Measurements from ENCODE around the gene RBKS. TPM values are rescaled to one million over a fixed set of nuclear protein-coding genes. Genes with fewer than 3 reads are reported as not detected.
A peak's percentile ranks its signal among the peaks of the same experiment; 100 is the strongest.

Gene RBKS
- polyA plus RNA-seq, 1 donor (not counting 4 experiments of a cell fraction or from before 2014, with no cell fraction given), result 1.9 TPM

DNA sequence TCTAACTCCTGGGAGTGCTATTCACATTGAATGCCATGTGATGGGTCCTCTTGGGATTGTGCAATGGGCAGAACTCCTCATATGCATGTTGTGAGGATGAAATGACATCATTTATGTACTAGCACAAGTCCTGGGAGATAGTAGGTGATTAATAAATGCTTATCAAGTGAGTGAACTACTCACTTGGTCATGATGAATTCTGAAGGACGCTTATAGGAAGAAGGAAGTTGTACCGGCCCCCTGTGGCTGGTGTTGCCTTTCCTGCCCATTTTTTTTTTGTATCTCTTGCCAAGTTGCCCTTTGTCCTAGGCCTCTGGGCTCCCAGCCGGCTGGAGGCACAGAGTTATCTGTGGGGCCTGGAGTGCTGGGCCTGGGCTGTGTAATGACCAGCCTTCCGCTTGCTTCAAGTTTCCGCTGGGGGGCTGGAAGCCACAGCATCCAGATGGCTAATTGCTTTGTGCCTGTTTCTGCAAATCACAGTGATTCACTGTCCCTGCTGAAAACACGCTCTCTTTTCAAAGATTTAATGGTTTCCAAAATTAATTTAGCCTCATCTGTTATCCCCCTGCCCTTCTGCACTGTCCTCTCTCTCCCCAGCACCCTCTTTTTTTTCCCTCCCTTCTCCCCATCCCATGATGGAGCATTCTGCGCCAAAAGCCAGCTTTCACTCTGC lies 152.4 kb downstream of the RBKS start:
- Histone ChIP-seq H3K36me3 (ENCODE audit: control insufficient read depth in 2 of 2, extremely low read depth in 1 of 2, insufficient read depth in 2 of 2, low read length in 2 of 2) (no peaks in the 10 kb centered on the region), H3K4me1 (ENCODE audit: control insufficient read depth, extremely low read depth, insufficient read depth, low read length) (peaks cover 28% of the 10 kb centered on the region), H4K20me1 (ENCODE audit: control insufficient read depth, extremely low read depth, insufficient read depth, low read length) (no peaks in the 10 kb centered on the region), H2AFZ (ENCODE audit: control insufficient read depth, low read length) (no peak overlapping the region), H3K27me3 (ENCODE audit: control insufficient read depth, extremely low read depth, insufficient read depth, low read length) (no peaks in the 10 kb centered on the region), H3K9me1 (ENCODE audit: control insufficient read depth, extremely low read depth, insufficient read depth, low read length) (no peaks in the 10 kb centered on the region), H3K4me3 (ENCODE audit: control insufficient read depth in 2 of 3, extremely low read depth in 1 of 3, insufficient read depth in 2 of 3, low read depth in 1 of 3, low read length in 3 of 3) (no peak overlapping the region), H3K79me2 (ENCODE audit: control insufficient read depth, insufficient read depth, low read length) (no peaks in the 10 kb centered on the region), H3K9me3 (ENCODE audit: control insufficient read depth, low read depth, low read length) (no peaks in the 10 kb centered on the region), H3K9ac (ENCODE audit: control insufficient read depth, extremely low read depth, insufficient read depth, low read length) (no peak overlapping the region), H3K4me2 (ENCODE audit: control insufficient read depth, extremely low read depth, insufficient read depth, low read depth, low read length) (no peak overlapping the region), H3K27ac (ENCODE audit: control insufficient read depth, insufficient read depth, low read length) (peak overlapping the region; percentile 56)
- DNase-seq (ENCODE audit: low read depth, low spot score) (peak; percentile 81), FAIRE-seq (no peak)
- no peak for TF ChIP-seq EZH2 (IDR thresholded peaks at IDR 0.05; ENCODE audit: low read length)
- TF ChIP-seq, protein P1, sequence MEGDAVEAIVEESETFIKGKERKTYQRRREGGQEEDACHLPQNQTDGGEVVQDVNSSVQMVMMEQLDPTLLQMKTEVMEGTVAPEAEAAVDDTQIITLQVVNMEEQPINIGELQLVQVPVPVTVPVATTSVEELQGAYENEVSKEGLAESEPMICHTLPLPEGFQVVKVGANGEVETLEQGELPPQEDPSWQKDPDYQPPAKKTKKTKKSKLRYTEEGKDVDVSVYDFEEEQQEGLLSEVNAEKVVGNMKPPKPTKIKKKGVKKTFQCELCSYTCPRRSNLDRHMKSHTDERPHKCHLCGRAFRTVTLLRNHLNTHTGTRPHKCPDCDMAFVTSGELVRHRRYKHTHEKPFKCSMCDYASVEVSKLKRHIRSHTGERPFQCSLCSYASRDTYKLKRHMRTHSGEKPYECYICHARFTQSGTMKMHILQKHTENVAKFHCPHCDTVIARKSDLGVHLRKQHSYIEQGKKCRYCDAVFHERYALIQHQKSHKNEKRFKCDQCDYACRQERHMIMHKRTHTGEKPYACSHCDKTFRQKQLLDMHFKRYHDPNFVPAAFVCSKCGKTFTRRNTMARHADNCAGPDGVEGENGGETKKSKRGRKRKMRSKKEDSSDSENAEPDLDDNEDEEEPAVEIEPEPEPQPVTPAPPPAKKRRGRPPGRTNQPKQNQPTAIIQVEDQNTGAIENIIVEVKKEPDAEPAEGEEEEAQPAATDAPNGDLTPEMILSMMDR (optimal IDR thresholded peaks at IDR 0.05 in 1 of 3, IDR thresholded peaks at IDR 0.05 in 1 of 3, conservative IDR thresholded peaks at IDR 0.05 in 1 of 3; ENCODE audit: extremely low read depth in 1 of 3, insufficient read depth in 2 of 3, low read length in 3 of 3), result peak in 1 of 3 experiments; percentile 22
- dilution Hi-C loops (cut with MboI; ENCODE audit: extremely low pct_ligation_motif_present, low sequenced_read_pairs), result no loop called here

DNA sequence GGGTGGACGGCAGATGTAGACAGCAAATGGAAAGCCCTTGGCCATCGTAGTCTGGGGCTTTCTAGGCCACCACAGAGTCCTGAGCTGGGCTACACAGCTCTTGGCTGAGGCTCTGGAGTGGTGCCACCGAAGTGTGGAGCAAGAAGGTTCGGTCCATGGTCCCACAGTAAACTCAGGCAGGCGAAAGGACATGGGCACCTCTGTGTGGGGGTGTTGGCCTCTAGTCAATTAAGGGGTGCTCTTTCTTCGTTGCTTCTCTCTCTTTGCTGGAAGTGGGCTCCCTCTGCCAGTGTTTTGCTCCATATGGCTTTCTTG lies 153.3 kb downstream of the RBKS start:
- H3K4me3 ChIP-seq (ENCODE audit: control insufficient read depth in 2 of 3, extremely low read depth in 1 of 3, insufficient read depth in 2 of 3, low read depth in 1 of 3, low read length in 3 of 3), result no peak overlapping the region
- peak overlapping the region; percentile 56 for H3K27ac ChIP-seq (ENCODE audit: control insufficient read depth, insufficient read depth, low read length)
- H3K4me1 ChIP-seq (ENCODE audit: control insufficient read depth, extremely low read depth, insufficient read depth, low read length), result peaks cover 28% of the 10 kb centered on the region
- H3K79me2 ChIP-seq (ENCODE audit: control insufficient read depth, insufficient read depth, low read length), result no peaks in the 10 kb centered on the region
- DNase-seq (ENCODE audit: low read depth, low spot score) (no peak), FAIRE-seq (no peak)
- H4K20me1 ChIP-seq (ENCODE audit: control insufficient read depth, extremely low read depth, insufficient read depth, low read length), result no peaks in the 10 kb centered on the region
- H3K9me3 ChIP-seq (ENCODE audit: control insufficient read depth, low read depth, low read length), result no peaks in the 10 kb centered on the region
- H3K9me1 ChIP-seq (ENCODE audit: control insufficient read depth, extremely low read depth, insufficient read depth, low read length), result no peaks in the 10 kb centered on the region
- H3K9ac ChIP-seq (ENCODE audit: control insufficient read depth, extremely low read depth, insufficient read depth, low read length), result no peak overlapping the region
- no peak overlapping the region for H2AFZ ChIP-seq (ENCODE audit: control insufficient read depth, low read length)
- dilution Hi-C loops (cut with MboI; ENCODE audit: extremely low pct_ligation_motif_present, low sequenced_read_pairs), result no loop called here
- H3K27me3 ChIP-seq (ENCODE audit: control insufficient read depth, extremely low read depth, insufficient read depth, low read length), result no peaks in the 10 kb centered on the region
- TF ChIP-seq EZH2 (IDR thresholded peaks at IDR 0.05; ENCODE audit: low read length), result no peak
- TF ChIP-seq, protein P1 (optimal IDR thresholded peaks at IDR 0.05 in 1 of 3, IDR thresholded peaks at IDR 0.05 in 1 of 3, conservative IDR thresholded peaks at IDR 0.05 in 1 of 3; ENCODE audit: extremely low read depth in 1 of 3, insufficient read depth in 2 of 3, low read length in 3 of 3), result no peak
- H3K4me2 ChIP-seq (ENCODE audit: control insufficient read depth, extremely low read depth, insufficient read depth, low read depth, low read length), result no peak overlapping the region
- H3K36me3 ChIP-seq (ENCODE audit: control insufficient read depth in 2 of 2, extremely low read depth in 1 of 2, insufficient read depth in 2 of 2, low read length in 2 of 2), result no peaks in the 10 kb centered on the region

All from keratinocyte (primary cell).